ENCODE data around the gene HOMER1.

Gene HOMER1

GRCh38 chr5:79488775-79489174 is 25.2 kb downstream of the HOMER1 start:
- DNase-seq (ENCODE audit: low read depth): no peak

DNA sequence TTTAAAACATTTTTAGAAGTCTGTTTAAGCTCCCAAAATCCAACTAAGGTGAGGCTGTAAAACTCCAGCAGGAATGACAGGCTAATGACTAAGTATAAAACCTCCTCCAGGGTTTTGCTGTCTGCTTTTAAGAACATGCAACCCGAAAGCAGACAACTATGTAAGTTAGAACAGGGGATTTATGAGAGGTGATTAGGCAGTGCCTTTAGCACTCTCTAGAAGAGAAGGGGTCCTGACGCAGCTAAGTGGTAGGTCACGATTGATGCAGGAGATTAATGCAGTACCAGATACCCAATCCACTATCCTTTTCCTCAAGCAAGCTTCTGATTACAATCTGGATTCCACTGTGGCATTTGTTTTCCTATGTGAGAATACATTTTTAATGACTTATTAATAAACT is 25.9 kb downstream of the HOMER1 start:
- no peak for DNase-seq (ENCODE audit: low read depth)

DNA sequence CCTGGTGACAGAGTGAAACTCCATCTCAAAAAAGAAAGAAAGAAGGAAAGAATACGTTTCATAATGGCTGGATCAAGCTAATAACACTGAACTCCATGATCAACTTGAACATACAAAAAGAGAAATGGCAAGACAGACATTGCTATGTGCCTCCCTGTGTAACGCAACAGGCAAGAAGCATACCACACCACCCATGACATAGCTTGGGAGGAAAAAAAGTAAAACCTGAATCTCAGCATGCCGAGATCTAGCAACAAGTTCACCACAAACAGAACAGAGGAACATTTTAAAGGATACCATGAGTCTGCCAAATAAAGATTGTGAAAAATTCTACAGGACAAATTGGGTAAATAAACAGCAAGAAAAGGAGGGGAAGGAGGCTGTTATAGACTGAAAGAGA is 26.7 kb downstream of the HOMER1 start:
- no peak for DNase-seq (ENCODE audit: low read depth)

- no peak for DNase-seq (ENCODE audit: low read depth)
Measured at GRCh38 chr5:79486116-79486515, 27.8 kb downstream of the HOMER1 start.

DNA sequence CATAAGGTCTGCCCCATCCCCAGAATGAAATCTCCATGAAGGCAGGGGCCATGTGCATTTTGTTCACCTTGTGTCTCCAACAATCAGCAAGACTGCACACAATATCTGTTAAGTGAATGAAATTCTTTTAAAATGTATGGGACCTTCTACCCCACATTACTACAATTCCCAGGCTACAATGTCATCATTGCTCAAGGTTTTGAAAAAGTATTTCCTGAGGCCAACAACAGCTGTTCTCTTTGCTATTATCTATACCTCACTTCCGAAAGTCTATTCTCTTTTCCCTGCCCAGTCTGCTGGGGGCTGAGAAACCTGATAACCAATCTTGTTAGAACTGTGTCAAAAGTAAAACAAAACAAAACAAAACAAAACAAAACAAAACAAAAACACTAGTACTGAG is 29.2 kb downstream of the HOMER1 start:
- DNase-seq (ENCODE audit: low read depth): no peak

DNA sequence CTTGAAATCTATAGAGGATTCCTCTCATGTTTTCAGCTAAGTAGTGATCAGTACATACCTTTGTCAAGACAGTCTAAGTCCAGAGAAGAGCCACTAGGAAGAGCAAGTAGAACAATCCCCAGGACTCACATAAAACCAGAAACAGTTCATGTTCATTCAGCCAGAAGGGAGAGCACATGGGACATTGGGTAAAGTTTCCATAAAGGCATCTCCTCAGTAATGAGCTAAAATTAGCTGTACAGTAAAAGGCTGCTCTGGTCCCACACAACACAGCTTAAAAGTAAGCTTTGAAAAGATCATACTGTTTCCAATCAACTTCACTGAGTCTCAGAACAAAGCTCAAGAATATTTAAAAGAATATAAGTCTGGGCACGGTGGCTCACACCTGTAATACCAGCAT is 32.4 kb downstream of the HOMER1 start:
- DNase-seq (ENCODE audit: low read depth): no peak

DNA sequence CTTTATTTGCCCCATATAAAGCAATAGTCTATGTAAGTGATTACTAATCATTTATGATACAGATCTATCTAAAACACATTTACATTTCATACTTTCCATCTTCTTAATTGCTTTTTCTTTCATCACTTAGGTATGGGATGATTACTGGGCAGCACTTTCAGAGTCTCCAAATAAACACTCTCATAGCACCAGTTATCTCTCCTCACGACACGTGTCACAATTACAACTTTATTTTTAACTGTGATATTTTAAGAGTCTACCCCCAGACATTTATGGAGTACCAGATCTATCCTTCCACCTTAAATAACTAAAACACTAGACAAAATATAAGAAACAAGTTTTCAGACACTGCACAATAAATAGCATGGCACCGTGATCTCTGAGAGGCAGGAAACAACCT is 32.9 kb downstream of the HOMER1 start:
- DNase-seq (ENCODE audit: low read depth): no peak

GRCh38 chr5:79475152-79475466 is 38.8 kb downstream of the HOMER1 start:
- no peak for DNase-seq (ENCODE audit: low read depth)

- no peak for DNase-seq (ENCODE audit: low read depth)
Measured at GRCh38 chr5:79474367-79475151, 39.4 kb downstream of the HOMER1 start.

DNA sequence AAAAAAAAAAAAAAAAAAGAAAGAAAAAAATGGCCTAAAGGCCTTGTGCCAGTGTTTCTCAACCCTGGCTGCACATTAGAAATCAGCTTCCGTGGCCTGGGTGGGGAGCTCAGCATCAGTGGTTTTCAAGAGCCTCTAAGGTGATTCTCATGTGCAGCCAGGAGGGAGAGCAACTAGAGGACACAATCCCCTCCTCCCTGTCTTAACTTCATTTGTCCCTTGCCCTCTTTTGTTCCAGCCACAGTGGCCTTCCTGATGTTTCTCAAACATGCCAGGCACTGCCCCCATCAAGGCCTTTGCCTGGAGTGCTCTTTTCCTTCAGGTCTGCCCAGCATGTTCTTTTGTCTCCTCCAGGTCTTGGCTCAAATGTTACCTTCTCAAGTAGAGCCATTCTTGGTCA is 42.4 kb downstream of the HOMER1 start:
- DNase-seq (ENCODE audit: low read depth): no peak

DNA sequence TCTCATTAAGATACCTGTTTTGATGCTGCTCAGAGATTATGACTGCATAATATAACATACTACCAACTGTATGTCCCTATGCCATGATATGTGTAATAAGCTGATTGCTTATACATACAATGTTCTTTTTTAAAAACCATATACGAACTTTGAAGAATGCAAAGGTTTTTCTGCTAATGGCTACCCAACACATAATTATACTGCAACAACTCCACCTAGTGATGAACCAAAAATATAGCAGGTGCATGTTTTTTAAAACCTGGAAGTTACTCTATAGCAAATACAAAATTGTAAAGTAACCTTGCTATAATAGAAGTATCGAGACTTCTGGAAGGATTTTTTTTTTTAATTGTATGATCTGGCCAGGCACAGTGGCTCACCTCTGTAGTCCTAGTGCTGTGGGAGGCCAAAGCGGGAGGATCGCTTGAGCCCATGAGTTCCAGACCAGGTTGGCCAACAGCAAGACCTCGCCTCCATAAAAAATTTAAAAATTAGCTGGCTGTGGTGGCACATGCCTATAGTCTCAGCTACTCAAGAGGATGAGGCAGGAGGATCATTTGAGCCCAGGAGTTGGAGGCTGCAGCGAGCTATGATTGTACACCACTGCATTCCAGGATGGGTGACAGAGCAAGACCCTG is 49.1 kb downstream of the HOMER1 start:
- DNase-seq (ENCODE audit: low read depth): no peak

- no peak for DNase-seq (ENCODE audit: low read depth)
Measured at GRCh38 chr5:79464278-79464677, 49.7 kb downstream of the HOMER1 start.

DNA sequence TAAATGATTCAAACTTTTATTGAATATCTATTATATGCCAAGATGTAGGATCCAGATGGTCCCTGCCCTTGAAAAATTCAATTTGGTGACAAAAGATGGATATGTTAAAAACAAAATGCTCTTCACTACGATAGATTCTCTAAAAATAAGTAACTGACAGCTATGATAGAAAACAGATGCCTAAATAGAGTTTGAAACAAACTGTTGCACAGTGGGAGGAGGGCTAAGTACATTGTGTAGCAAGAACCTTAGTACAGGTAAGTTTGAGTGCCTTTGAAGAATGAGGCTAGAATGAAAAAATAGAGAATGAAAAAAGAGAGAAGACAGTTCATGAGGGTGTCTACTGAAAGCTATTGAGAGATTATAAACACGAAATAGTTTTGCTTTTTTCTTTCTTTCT is 54.3 kb downstream of the HOMER1 start:
- DNase-seq (ENCODE audit: low read depth): no peak

DNA sequence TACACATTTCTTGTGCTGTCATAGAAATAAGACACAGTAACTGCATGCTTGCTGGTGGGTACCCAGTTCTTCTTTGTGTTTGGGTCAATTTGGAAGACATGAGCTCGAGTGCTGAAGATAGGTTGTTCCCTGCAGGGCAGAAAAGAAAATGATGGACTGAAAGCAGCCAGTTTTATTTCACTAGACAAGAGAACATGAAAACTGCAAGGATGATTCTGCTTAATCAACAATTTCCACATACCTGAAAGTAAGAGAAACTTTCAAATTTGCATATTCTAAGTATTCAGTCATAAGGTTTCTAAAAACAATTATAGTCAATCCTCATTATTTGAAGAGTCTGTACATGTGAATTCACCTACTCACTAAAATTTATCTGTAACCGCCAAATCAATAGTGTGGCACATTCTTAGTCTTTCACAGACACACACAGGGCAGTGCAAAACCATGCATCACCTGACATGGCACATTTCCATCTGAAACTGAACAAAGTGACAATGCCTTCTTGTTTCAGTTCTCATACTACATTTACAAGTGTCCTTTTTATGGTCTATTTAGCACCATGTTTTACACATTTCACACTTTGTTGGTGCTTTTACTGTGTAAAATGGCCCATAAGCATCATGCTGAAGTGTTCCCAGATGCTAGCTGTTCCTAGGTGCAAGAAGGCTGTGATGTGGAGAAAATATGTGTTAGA is 56.9 kb downstream of the HOMER1 start:
- DNase-seq (ENCODE audit: low read depth): no peak

- DNase-seq (ENCODE audit: low read depth): no peak
Measured at GRCh38 chr5:79456400-79456799, 57.5 kb downstream of the HOMER1 start.

- DNase-seq (ENCODE audit: low read depth): no peak
Measured at GRCh38 chr5:79454043-79454442, 59.9 kb downstream of the HOMER1 start.

- DNase-seq (ENCODE audit: low read depth): no peak
Measured at GRCh38 chr5:79448336-79448735, 65.6 kb downstream of the HOMER1 start.

DNA sequence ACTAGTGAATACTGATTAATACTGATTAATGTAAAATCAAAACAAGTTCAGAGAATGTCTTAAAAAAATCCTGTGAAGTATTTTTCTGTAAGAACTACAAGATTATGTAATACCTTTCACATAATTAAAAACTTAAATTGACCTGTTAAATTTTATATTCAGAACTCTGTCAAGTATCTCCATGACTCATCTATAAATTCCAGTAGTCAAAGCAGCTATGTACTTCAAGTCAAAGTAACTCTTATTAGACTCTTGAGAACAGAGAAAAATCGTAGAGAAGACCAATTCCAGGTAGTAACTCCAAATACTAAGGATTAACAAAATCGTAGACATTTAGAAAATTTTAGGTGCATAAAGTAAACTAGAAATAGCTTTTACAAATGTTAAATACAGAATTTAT is 77.1 kb downstream of the HOMER1 start:
- DNase-seq (ENCODE audit: low read depth): no peak

- DNase-seq (ENCODE audit: low read depth): no peak
Measured at GRCh38 chr5:79436224-79436623, 77.7 kb downstream of the HOMER1 start.

DNA sequence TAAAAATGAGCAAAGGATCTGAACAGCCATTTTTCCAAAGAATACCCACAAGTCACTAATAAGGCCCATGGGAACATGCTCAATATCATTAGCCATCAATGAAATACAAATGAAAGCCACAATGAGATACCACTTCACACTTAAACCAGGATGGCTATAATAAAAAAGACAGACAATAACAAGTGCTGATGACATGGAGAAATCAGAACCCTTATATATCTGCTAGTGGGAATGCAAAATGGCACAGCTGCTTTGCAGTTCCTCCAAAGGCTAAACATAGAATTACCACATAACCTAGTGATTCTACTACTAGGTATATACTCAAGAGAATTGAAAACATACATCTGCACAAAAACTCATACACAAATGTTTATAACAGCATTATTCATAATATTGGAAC is 83.7 kb downstream of the HOMER1 start:
- DNase-seq (ENCODE audit: low read depth): no peak

DNA sequence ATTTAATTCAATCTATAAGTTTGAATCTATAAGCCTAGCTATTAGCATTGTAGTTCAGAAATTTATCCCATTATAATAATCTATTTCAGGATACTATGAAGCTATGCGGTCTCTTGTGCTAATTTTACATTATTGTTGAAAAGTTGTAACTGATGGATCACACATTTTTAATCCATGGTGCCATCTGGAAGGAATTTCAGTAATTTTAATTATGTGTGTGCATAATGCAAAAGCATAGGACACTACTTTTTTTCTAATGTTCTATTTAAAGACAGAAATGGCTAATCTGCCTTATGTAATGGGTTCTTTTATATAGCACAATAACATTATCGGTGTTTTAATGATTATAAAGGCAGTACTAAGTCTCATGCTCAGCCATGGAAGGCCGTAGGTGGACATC is 90.6 kb downstream of the HOMER1 start:
- no peak for DNase-seq (ENCODE audit: low read depth)

GRCh38 chr5:79420248-79420647 is 93.7 kb downstream of the HOMER1 start:
- no peak for DNase-seq (ENCODE audit: low read depth)

- DNase-seq (ENCODE audit: low read depth): no peak
Measured at GRCh38 chr5:79418276-79418675, 95.7 kb downstream of the HOMER1 start.

- no peak for DNase-seq (ENCODE audit: low read depth)
Measured at GRCh38 chr5:79417495-79417894, 96.4 kb downstream of the HOMER1 start.

Data from stimulated activated CD8-positive, alpha-beta memory T cell treated with anti-CD3 and anti-CD28 coated beads, Interleukin-12 subunit alpha, Interleukin-12 subunit beta, amount 100 ng/mL, for 1 hour (primary cell).